Measurements from ENCODE around the gene ACOT8. TPM values are rescaled to one million over a fixed set of nuclear protein-coding genes. Genes with fewer than 3 reads are reported as not detected.

ACOT8 gene
- total and polyA plus RNA-seq, 10 of the 15 experiments (the other 5 are each of a cell fraction or from before 2014, with no cell fraction given), result 5.1 to 47.9 (median 31.8) TPM

- TF ChIP-seq MLLT1 (IDR thresholded peaks at IDR 0.05), result no peak
- TF ChIP-seq ATF7 (IDR thresholded peaks at IDR 0.05; ENCODE audit: low read depth), result no peak
Measured at GRCh38 chr20:45873409-45874103, 16.4 kb upstream of the ACOT8 start (continued).

GRCh38 chr20:45872626-45873025 lies 15.4 kb upstream of the ACOT8 start:
- ChIA-PET CTCF (interaction anchor here (1.2 kb wide), 1 partner anchor 9 kb away, joined by 4 read pairs; the partner anchor contains the start of gene ZSWIM1), SMC1A (ENCODE audit: uncharacterized antibody, unreplicated experiment) (interaction anchor here (0.5 to 1.5 kb wide), 4 partner anchors 8 to 346 kb away, joined by 3 to 6 read pairs (median 3); partner anchors contain the start of gene ZSWIM1), POLR2A (interaction anchor here (1.4 to 1.7 kb wide), 4 partner anchors 8 to 16 kb away, joined by 3 to 4 read pairs (median 4); partner anchors contain the start of gene ZSWIM1), RAD21 (ENCODE audit: unreplicated experiment) (no interaction called here)
- H3K4me3 ChIP-seq, result no peak overlapping the region
- H3K9me3 ChIP-seq (replicated peaks; ENCODE audit: control insufficient read depth, insufficient read depth, low read length), result no peaks in the 10 kb centered on the region
- no peak for ATAC-seq
- 92% methylated on average over 4 of the region's 4 CpGs for WGBS (ENCODE audit: insufficient coverage, insufficient replicate concordance, low lambda C conversion rate, missing lambda C conversion rate)
- no peak overlapping the region for H2AFZ ChIP-seq (ENCODE audit: control insufficient read depth, low read depth, low read length)
- no peak overlapping the region for H3K27ac ChIP-seq (ENCODE audit: control insufficient read depth, insufficient read depth)
- peaks cover 0 to 2% of the 10 kb centered on the region in 2 experiments; a peak in 1 of 4 replicates for H3K36me3 ChIP-seq (ENCODE audit: control insufficient read depth in 2 of 2, insufficient read depth in 2 of 2, low read length in 1 of 2)
- H3K27me3 ChIP-seq (replicated peaks in 1 of 2; ENCODE audit: control insufficient read depth in 2 of 2, insufficient read depth in 2 of 2, low read length in 1 of 2), result no peaks in the 10 kb centered on the region
- intact Hi-C loops (cut with micrococcal nuclease; ENCODE audit: unreplicated experiment) (no loop called here), in situ Hi-C loops (cut with MboI) (no loop called here)
- no peaks in the 10 kb centered on the region for H3K4me1 ChIP-seq (ENCODE audit: control insufficient read depth, insufficient read depth, low read length)
- BruUV-seq (replicated peaks), result no TSS peak
- no peak for FAIRE-seq
- no peak for DNase-seq (ENCODE audit: low read depth, low spot score)
- H3K4me2 ChIP-seq (ENCODE audit: control insufficient read depth, insufficient read depth), result no peak overlapping the region
- H3K79me2 ChIP-seq (ENCODE audit: control insufficient read depth, insufficient read depth, low read length), result no peaks in the 10 kb centered on the region
- no peak overlapping the region for H3K9ac ChIP-seq (ENCODE audit: control insufficient read depth, insufficient read depth, low read length)
- no peaks in the 10 kb centered on the region for H4K20me1 ChIP-seq (ENCODE audit: control insufficient read depth, insufficient read depth)
- TF ChIP-seq MYB (IDR thresholded peaks at IDR 0.05; ENCODE audit: borderline replicate concordance, low read depth, low read length) (no peak), BCL11A (IDR thresholded peaks at IDR 0.05; ENCODE audit: low read depth, low read length) (no peak), CEBPZ (IDR thresholded peaks at IDR 0.05; ENCODE audit: low read depth, low read length) (no peak), ZNF384 (IDR thresholded peaks at IDR 0.05; ENCODE audit: borderline replicate concordance, low read depth, low read length) (no peak), TARDBP (IDR thresholded peaks at IDR 0.05; ENCODE audit: borderline replicate concordance) (no peak), TCF3 (IDR thresholded peaks at IDR 0.05; ENCODE audit: borderline replicate concordance, insufficient read depth, low read depth, low read length) (no peak), MAX (IDR thresholded peaks at IDR 0.05; ENCODE audit: low read depth, low read length) (no peak), RB1 (IDR thresholded peaks at IDR 0.05; ENCODE audit: borderline replicate concordance) (no peak), TBL1XR1 (IDR thresholded peaks at IDR 0.05; ENCODE audit: low read depth, low read length) (no peak), E2F4 (IDR thresholded peaks at IDR 0.05; ENCODE audit: low read depth, low read length) (no peak), RELB (IDR thresholded peaks at IDR 0.05; ENCODE audit: low read depth) (no peak)

Measured in GM12878 (cell line).